ENCODE measurements around the gene GOLT1A.

Gene GOLT1A

DNA sequence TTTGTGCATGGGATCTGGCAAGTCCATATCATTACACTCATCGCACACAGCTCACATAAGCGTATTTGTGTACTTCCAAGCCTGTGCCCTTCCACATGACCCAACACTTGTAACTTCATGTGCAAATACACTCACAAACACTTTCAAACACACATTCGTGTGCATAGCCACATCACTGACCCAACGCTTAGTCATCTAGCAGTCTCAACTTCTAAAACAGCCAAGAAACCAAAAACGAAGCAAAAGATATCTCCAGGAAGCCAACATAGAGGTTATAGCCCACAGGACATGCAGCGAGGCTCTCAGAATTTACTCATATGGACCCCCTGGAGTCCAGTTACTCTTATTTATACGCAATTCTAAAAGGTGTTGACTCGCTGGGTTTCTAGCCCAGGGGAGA is 10.9 kb upstream of the GOLT1A start:
- no peak overlapping the region for H3K4me2 ChIP-seq (ENCODE audit: low read depth, low read length, poor library complexity, severe bottlenecking)
- no peaks in the 10 kb centered on the region for H3K27me3 ChIP-seq (ENCODE audit: low read length)
- no peaks in the 10 kb centered on the region for H3F3A ChIP-seq (ENCODE audit: insufficient read depth)
- TF ChIP-seq EZH2phosphoT487 (conservative IDR thresholded peaks at IDR 0.05; ENCODE audit: low read length) (no peak), CTCF (IDR thresholded peaks at IDR 0.05; ENCODE audit: insufficient read depth, low read length, poor library complexity, severe bottlenecking) (no peak)
- H4K20me1 ChIP-seq (ENCODE audit: low read depth, low read length) = no peaks in the 10 kb centered on the region
- no peak overlapping the region for H2AFZ ChIP-seq (ENCODE audit: low read depth, low read length, severe bottlenecking)
- no peaks in the 10 kb centered on the region for H3K79me2 ChIP-seq (ENCODE audit: insufficient read depth, low read length)
- H3K9me2 ChIP-seq (replicated peaks; ENCODE audit: insufficient read depth, low read length) = no peaks in the 10 kb centered on the region
- no peak overlapping the region for H3K9ac ChIP-seq (ENCODE audit: low read length)
- no peak overlapping the region for H3K27ac ChIP-seq (ENCODE audit: low read depth, low read length)
- H3K9me3 ChIP-seq (ENCODE audit: insufficient read depth, low read length) = no peaks in the 10 kb centered on the region
- H3K4me3 ChIP-seq (ENCODE audit: insufficient read depth, low read length, poor library complexity, severe bottlenecking) = no peak overlapping the region
- H3K36me3 ChIP-seq (ENCODE audit: low read length) = no peaks in the 10 kb centered on the region

DNA sequence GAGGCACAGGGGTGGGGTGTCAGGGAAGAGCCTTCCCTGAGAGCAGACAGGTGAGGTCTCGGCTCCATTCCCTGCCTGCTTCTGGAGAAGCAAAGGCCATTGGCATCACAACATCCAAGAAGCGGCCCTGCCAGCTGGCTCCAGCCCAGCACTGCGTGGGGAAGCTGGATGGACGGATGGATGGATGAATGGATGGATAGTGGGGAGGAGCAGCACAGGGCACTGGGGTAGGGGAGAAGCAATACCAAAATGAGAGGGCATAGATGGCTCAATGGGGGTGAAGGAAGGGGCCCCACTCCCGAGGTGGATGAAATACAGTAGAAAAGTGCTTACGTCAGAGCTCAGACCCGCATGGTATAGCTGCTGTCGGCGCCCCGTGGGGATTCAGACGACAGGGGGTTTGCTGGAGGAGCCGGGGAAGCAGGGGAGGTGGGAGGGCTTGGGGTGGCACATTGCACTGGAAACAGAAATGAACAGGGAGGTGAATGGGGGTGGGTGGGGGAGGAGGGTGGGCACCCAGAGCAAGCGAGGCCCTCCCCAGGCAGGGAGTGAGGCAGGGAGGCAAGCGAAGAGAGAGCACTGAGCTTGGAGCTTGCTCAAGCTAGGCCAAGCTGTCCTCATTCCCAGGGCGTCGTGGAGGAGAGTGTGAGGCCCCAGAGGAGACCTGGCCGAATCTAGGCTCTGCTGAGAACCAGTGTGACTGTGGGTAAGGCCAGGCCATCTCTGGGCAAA is 9.5 kb upstream of the GOLT1A start:
- H3K9ac ChIP-seq (ENCODE audit: low read length) = no peak overlapping the region
- H3K9me3 ChIP-seq (ENCODE audit: insufficient read depth, low read length) = no peaks in the 10 kb centered on the region
- no peak overlapping the region for H3K27ac ChIP-seq (ENCODE audit: low read depth, low read length)
- no peak overlapping the region for H3K4me2 ChIP-seq (ENCODE audit: low read depth, low read length, poor library complexity, severe bottlenecking)
- no peaks in the 10 kb centered on the region for H4K20me1 ChIP-seq (ENCODE audit: low read depth, low read length)
- H3K27me3 ChIP-seq (ENCODE audit: low read length) = no peaks in the 10 kb centered on the region
- H3F3A ChIP-seq (ENCODE audit: insufficient read depth) = no peaks in the 10 kb centered on the region
- no peaks in the 10 kb centered on the region for H3K9me2 ChIP-seq (replicated peaks; ENCODE audit: insufficient read depth, low read length)
- TF ChIP-seq EZH2phosphoT487 (conservative IDR thresholded peaks at IDR 0.05; ENCODE audit: low read length) (no peak), CTCF (IDR thresholded peaks at IDR 0.05; ENCODE audit: insufficient read depth, low read length, poor library complexity, severe bottlenecking) (no peak)
- H2AFZ ChIP-seq (ENCODE audit: low read depth, low read length, severe bottlenecking) = no peak overlapping the region
- H3K79me2 ChIP-seq (ENCODE audit: insufficient read depth, low read length) = no peaks in the 10 kb centered on the region
- H3K36me3 ChIP-seq (ENCODE audit: low read length) = no peaks in the 10 kb centered on the region
- no peak overlapping the region for H3K4me3 ChIP-seq (ENCODE audit: insufficient read depth, low read length, poor library complexity, severe bottlenecking)

DNA sequence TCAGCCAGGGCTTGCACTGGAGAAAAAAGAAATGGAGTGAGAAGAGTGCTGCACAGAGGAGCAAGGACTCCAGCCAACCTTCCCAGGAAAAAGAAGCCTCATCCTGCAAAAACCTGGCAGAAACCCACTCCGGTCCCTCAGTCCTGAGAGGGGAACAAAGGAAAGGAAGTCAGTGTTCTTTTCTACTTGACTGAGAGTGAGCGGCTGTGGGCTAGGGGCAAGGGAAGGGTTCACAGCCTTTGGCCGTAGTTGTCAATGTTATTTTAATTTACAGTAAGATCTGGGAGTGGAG is 8.9 kb upstream of the GOLT1A start:
- no peak overlapping the region for H2AFZ ChIP-seq (ENCODE audit: low read depth, low read length, severe bottlenecking)
- no peaks in the 10 kb centered on the region for H3K9me3 ChIP-seq (ENCODE audit: insufficient read depth, low read length)
- no peak overlapping the region for H3K9ac ChIP-seq (ENCODE audit: low read length)
- no peaks in the 10 kb centered on the region for H4K20me1 ChIP-seq (ENCODE audit: low read depth, low read length)
- TF ChIP-seq EZH2phosphoT487 (conservative IDR thresholded peaks at IDR 0.05; ENCODE audit: low read length) (no peak), CTCF (IDR thresholded peaks at IDR 0.05; ENCODE audit: insufficient read depth, low read length, poor library complexity, severe bottlenecking) (no peak)
- H3K36me3 ChIP-seq (ENCODE audit: low read length) = no peaks in the 10 kb centered on the region
- H3K9me2 ChIP-seq (replicated peaks; ENCODE audit: insufficient read depth, low read length) = no peaks in the 10 kb centered on the region
- no peaks in the 10 kb centered on the region for H3K79me2 ChIP-seq (ENCODE audit: insufficient read depth, low read length)
- no peak overlapping the region for H3K4me2 ChIP-seq (ENCODE audit: low read depth, low read length, poor library complexity, severe bottlenecking)
- H3K27ac ChIP-seq (ENCODE audit: low read depth, low read length) = no peak overlapping the region
- H3F3A ChIP-seq (ENCODE audit: insufficient read depth) = no peaks in the 10 kb centered on the region
- no peak overlapping the region for H3K4me3 ChIP-seq (ENCODE audit: insufficient read depth, low read length, poor library complexity, severe bottlenecking)
- no peaks in the 10 kb centered on the region for H3K27me3 ChIP-seq (ENCODE audit: low read length)
